HFF-Myc (cell line): ENCODE data around the gene GMDS.

ENCODE experiments used
- DNase-seq: peaks from one replicate; pipeline ENCODE4 v3.0.0-alpha.2; 2011; ENCODE audit warnings: low read depth; ENCODE audit errors: extremely low read depth
- H3K4me3 ChIP-seq: replicated peaks from 2 replicates; pipeline ENCODE4 v1.5.1; 2011; ENCODE audit warnings: low read depth, mild to moderate bottlenecking, control low read depth, low read length
- TF ChIP-seq, protein P1 (sequence below): IDR thresholded peaks from 2 replicates; pipeline ENCODE4 v1.5.1; 2012; ENCODE audit warnings: mild to moderate bottlenecking, low read depth, low read length, control low read depth; ENCODE audit errors: missing control alignments

GMDS gene

DNA sequence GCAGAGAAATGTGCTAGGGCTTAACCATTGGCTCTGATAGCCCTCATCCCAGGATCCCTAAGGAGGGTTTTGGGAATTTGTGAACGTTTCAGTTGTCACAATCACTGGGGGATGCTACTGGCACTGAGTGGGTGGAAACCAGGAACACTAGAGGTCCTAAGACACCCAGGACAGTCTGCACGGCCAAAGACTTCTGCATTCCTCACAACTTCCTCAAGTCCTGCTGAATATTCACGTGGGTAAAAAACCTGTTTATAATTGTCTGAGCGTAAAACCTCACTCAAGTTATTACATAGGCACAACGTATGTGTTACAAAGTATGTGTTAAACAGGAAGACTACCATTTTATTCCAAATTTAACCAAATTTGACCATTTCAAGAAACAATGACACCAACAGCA lies 52.4 kb downstream of the GMDS start:
- no peak overlapping the region for H3K4me3 ChIP-seq
- TF ChIP-seq, protein P1, sequence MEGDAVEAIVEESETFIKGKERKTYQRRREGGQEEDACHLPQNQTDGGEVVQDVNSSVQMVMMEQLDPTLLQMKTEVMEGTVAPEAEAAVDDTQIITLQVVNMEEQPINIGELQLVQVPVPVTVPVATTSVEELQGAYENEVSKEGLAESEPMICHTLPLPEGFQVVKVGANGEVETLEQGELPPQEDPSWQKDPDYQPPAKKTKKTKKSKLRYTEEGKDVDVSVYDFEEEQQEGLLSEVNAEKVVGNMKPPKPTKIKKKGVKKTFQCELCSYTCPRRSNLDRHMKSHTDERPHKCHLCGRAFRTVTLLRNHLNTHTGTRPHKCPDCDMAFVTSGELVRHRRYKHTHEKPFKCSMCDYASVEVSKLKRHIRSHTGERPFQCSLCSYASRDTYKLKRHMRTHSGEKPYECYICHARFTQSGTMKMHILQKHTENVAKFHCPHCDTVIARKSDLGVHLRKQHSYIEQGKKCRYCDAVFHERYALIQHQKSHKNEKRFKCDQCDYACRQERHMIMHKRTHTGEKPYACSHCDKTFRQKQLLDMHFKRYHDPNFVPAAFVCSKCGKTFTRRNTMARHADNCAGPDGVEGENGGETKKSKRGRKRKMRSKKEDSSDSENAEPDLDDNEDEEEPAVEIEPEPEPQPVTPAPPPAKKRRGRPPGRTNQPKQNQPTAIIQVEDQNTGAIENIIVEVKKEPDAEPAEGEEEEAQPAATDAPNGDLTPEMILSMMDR, result no peak
- no peak for DNase-seq

DNA sequence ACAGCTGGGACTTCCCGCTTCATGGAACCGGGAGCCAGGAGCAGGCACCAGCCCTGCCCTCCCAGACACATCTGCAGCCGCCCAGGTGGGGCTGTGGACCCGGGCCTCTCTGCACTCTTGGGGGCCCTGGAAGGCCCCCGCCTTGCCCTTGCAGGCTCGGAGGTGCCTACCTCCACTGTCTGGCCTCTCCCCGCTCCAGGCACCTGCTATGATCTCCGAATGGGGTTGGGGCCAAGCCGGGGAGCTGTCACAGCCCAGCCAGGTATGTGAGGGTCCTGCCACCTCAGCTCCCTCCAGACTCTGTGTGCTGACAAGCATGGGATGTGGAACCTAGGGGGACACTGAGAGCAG lies 54.0 kb downstream of the GMDS start:
- H3K4me3 ChIP-seq, result no peak overlapping the region
- no peak for DNase-seq
- TF ChIP-seq, protein P1, result no peak

DNA sequence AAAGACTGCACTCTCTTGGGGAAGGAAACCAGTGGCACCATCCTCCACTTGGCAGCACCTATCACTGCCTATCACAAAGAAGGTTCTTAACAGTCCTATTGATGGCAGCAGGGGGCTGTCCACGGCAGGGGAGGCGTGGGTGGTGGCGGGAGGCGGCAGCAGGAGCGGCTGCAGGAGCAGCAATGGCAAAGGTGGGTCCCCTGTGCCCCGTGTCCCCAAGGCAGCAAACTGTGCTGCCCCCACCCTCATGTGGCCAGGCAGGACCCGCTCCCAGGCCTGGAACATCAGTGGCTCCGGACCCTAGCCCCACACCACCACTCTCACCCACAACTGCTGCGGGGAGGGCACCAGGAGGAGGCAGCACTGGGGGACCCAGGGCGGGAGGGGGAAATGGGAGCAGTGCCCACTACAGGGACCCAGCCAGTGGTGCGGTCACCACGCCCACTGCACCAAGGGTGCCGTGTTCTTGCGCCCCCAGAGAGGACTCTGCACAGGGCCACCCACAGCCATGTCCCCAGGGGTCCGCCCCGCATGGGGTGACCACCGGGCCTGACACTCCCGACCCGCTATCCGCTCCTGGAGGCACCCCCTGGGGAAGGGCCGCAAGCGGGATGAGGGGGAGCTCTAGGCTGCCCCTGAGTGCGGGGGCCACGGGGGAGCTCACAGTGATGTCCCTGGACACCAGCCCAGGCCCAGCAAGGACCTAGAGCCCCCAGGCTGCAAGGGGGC lies 54.6 kb downstream of the GMDS start:
- no peak overlapping the region for H3K4me3 ChIP-seq
- no peak for DNase-seq
- TF ChIP-seq, protein P1, result no peak

DNA sequence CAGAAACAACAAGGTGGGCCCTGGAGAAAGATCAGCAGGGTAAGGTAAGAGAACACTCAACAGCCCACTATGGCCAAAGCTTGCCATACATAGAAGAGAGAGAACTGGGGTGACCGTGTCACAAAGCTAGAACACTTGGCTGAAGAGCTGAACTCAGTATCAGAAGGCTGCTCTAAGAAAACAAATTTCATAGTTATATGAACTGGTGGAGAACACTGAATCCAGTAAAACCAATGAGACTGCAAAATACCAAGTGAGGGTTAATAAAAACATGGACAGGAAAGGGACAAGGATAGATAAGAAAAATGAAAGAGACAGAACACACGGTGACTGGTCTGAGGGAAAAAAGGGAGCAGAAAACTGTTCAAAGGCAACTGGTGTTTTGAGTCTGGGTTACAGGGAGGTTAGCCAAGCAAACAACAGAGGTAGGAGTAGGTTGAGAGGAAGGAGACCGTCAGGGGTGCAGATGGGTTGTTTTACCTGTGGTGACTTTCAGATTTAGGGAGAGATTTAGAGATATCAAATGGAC lies 56.5 kb downstream of the GMDS start:
- no peak for DNase-seq
- H3K4me3 ChIP-seq, result no peak overlapping the region
- TF ChIP-seq, protein P1, result no peak

DNA sequence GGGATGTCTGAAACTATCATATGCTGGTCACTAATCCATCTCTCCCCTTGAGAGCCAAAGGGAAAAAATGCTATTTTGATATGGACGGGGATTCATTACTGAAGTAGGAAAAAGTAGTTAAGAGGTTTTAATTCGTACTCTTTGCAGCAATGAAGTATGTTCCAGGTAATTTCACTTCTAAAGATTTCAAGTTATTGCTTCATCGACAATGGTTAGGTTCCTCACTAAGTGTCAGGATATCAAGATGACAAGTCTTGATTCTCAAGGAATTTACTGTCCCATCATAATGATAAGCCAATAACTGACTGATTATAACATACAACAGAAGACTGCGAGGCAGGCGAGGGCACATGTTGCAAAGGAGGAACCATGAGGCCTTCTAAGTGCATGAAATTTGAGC lies 57.0 kb downstream of the GMDS start:
- no peak overlapping the region for H3K4me3 ChIP-seq
- no peak for DNase-seq
- TF ChIP-seq, protein P1, result no peak

DNA sequence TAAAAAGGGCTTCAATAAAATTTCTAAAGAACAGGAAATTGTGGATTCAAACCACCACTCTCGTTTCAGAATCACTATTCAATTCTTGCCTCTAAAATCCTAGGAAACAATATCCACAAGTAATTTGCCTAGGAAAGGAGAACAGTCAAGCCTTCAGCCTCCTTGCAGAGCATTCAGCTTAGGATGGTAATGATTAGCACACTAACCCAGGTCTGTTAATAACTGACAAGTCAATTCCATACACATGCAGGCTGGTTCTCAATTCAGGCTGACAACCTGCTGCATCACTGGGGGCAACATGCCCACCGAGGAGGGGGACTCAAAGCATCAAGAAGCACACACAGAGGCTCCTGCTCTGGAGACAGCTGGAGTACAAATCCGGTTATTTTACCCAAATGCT lies 57.6 kb downstream of the GMDS start:
- DNase-seq, result no peak
- no peak overlapping the region for H3K4me3 ChIP-seq
- TF ChIP-seq, protein P1, result no peak

DNA sequence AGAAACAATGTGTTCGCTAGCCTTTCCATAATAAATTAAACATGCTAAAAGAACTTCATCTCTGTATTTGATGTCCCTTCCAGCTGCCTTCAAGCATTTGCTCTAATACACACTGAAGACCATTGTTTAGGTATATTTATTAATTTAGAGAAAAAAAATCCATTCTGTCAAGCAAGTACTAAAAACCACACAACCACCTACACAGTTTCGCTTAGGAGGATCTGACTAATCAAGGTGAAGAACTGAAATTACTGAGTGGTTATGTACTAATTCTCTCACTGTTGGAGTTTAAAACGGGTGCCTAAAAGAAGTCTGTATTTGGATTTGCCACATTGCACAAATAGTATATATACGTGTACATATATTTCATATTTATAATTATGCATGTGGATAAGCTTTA lies 58.9 kb downstream of the GMDS start:
- no peak overlapping the region for H3K4me3 ChIP-seq
- TF ChIP-seq, protein P1, result no peak
- DNase-seq, result no peak
